Measurements from ENCODE around the gene ZNF438. TPM values are rescaled to one million over a fixed set of nuclear protein-coding genes. Genes with fewer than 3 reads are reported as not detected.

Gene ZNF438
- total RNA-seq (1 to 10 TPM; 3.9 to 5.8 (median 4.0) TPM), polyA plus RNA-seq (1 to 10 TPM; 6.5 to 9.4 TPM), total RNA-seq (7.9 reads per million, percentile 32 among the genes with 10 or more reads in this experiment)

- peak; percentile 92 for ATAC-seq
- H3K4me1 Mint-ChIP-seq: peaks cover 7 to 34% (median 14%) of the 10 kb centered on the region in 7 donors
- H3K27ac Mint-ChIP-seq: peak within 1 kb of the TSS; percentile 93 to 99 (median 99)
- peak within 1 kb of the TSS; percentile 84 for H3K4me3 ChIP-seq (ENCODE audit: low read length)
- H3K27me3 Mint-ChIP-seq: no peaks in the 10 kb centered on the region
- H3K9me3 Mint-ChIP-seq: peaks cover 0 to 1% (median 0%) of the 10 kb centered on the region in 11 donors
- no peaks in the 10 kb centered on the region for H3K27me3 ChIP-seq (ENCODE audit: control insufficient read depth in 2 of 2, insufficient read depth in 2 of 2, low read length in 2 of 2)
- no peaks in the 10 kb centered on the region for H3K9me3 ChIP-seq (ENCODE audit: control insufficient read depth in 2 of 3, low read length in 3 of 3)
- intact Hi-C loops (cut with micrococcal nuclease): loop anchor here (1.0 to 10.0 kb wide), 22 partner anchors 33 to 1416 kb away; partner anchors contain the start of genes ARHGAP12 (in 2 of the 2), KIF5B (in 2 of the 2), MTPAP (in 2 of the 2) and ZEB1 (in 2 of the 2)
- peaks cover 5% of the 10 kb centered on the region in 2 donors for H3K4me1 ChIP-seq (ENCODE audit: control insufficient read depth in 2 of 2, insufficient read depth in 2 of 2, low read length in 2 of 2)
- ChIA-PET POLR2A (interaction anchor here (1.0 to 3.6 kb wide), 5 partner anchors 22 to 728 kb away, joined by 6 to 41 read pairs (median 7); partner anchors contain the start of gene ZEB1), CTCF (interaction anchor here (0.5 to 2.9 kb wide), 10 partner anchors 10 to 1157 kb away, joined by 3 to 21 read pairs (median 4); no protein-coding TSS in a partner anchor)
- peak within 1 kb of the TSS; percentile 89 to 94 (median 92) for H3K4me3 Mint-ChIP-seq
- H3K27ac ChIP-seq (ENCODE audit: low read depth, low read length): peak within 1 kb of the TSS; percentile 96
- DNase-seq: peak; percentile 93 to 99 (median 96)
- no peaks in the 10 kb centered on the region for H3K36me3 ChIP-seq (ENCODE audit: control insufficient read depth in 2 of 3, insufficient read depth in 3 of 3, low read length in 3 of 3)
- H3K36me3 Mint-ChIP-seq: peaks cover 0 to 6% (median 0%) of the 10 kb centered on the region in 5 donors
Measured at GRCh38 chr10:31031558-31032257, at the start of gene ZNF438. TSS of gene ZNF438 (minus strand) at chr10:31031865. CDS start at chr10:30877034, 154,831 bp downstream.

DNA sequence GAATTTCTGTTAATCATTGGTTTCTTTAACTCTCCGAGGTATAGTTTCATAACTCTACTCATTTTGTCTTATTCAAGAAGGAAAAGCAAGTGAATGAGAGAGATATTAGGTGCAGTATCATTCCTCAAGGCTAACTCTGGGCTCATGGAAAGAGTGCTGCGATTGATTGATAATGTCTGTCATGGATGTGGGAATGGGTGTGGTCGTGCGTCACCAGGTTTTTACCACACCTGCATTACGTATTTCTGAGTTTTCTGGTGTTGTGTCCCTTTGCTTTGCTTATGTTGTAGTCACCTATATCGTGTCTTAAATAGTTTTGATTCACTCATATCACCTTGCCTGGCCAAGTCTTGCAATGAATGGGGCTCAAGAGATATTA is 44.9 kb upstream of the ZNF438 start:
- Mint-ChIP-seq H3K4me1 (no peaks in the 10 kb centered on the region), H3K27ac (no peak overlapping the region), H3K4me3 (no peak overlapping the region), H3K9me3 (peaks cover 0 to 4% (median 0%) of the 10 kb centered on the region in 11 donors), H3K27me3 (peaks cover 0 to 14% (median 10%) of the 10 kb centered on the region in 5 donors), H3K36me3 (peaks cover 0 to 4% (median 0%) of the 10 kb centered on the region in 5 donors)
- Histone ChIP-seq H3K9me3 (ENCODE audit: control insufficient read depth in 2 of 3, low read length in 3 of 3) (no peaks in the 10 kb centered on the region), H3K4me3 (ENCODE audit: low read length) (no peak overlapping the region), H3K27ac (ENCODE audit: low read depth, low read length) (no peak overlapping the region), H3K36me3 (ENCODE audit: control insufficient read depth in 2 of 3, insufficient read depth in 3 of 3, low read length in 3 of 3) (no peaks in the 10 kb centered on the region), H3K27me3 (ENCODE audit: control insufficient read depth in 2 of 2, insufficient read depth in 2 of 2, low read length in 2 of 2) (no peaks in the 10 kb centered on the region), H3K4me1 (ENCODE audit: control insufficient read depth in 2 of 2, insufficient read depth in 2 of 2, low read length in 2 of 2) (no peaks in the 10 kb centered on the region)
- CTCF ChIA-PET: interaction anchor here (0.9 kb wide), 1 partner anchor 292 kb away, joined by 3 read pairs; no protein-coding TSS in a partner anchor
- POLR2A ChIA-PET: no interaction called here
- intact Hi-C loops (cut with micrococcal nuclease): no loop called here
- DNase-seq: no peak
- ATAC-seq: no peak

DNA sequence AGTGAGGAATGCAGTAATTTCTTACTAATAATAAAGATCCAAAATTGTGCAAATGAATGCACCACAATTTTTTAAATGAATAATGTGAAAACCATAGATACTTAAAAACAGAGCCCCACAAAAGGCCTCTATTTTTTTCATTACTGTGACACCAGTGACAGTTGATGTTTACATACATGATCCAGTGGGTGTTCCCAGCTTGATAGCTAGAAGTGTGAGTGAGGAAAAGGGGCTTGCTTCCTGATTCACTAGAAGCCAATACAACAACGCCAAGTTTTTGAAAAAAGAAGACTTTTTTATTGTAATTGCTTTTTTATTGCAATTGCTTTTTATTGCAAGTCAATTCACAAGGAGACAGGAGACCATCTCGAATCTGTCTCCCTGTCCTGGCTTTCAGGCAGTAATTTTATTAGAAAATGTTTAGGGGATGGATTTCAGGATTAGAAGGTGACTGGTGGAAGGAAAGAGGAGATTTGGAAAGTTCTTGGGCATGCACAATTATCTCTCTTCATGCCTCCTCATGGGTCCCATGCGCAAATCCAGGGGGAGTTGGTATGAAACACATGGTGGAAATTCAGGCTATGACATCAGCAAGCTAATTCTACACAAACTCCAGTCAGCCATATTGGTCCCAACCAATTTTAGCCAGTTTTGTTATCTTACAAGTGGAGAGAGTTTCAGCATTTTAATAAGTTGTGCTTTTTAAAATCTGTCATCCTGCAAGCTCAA is 44.4 kb upstream of the ZNF438 start:
- intact Hi-C loops (cut with micrococcal nuclease): no loop called here

GRCh38 chr10:31075434-31075833 is 43.8 kb upstream of the ZNF438 start:
- CTCF ChIA-PET: no interaction called here
- H3K9me3 Mint-ChIP-seq: peaks cover 0 to 4% (median 0%) of the 10 kb centered on the region in 11 donors
- H3K27me3 ChIP-seq (ENCODE audit: control insufficient read depth in 2 of 2, insufficient read depth in 2 of 2, low read length in 2 of 2): no peaks in the 10 kb centered on the region
- peaks cover 0 to 4% (median 0%) of the 10 kb centered on the region in 7 donors for H3K4me1 Mint-ChIP-seq
- no peaks in the 10 kb centered on the region for H3K4me1 ChIP-seq (ENCODE audit: control insufficient read depth in 2 of 2, insufficient read depth in 2 of 2, low read length in 2 of 2)
- no peak overlapping the region for H3K27ac ChIP-seq (ENCODE audit: low read depth, low read length)
- DNase-seq: no peak
- H3K4me3 ChIP-seq (ENCODE audit: low read length): no peak overlapping the region
- H3K9me3 ChIP-seq (ENCODE audit: control insufficient read depth in 2 of 3, low read length in 3 of 3): no peaks in the 10 kb centered on the region
- intact Hi-C loops (cut with micrococcal nuclease): no loop called here
- peaks cover 0 to 19% (median 10%) of the 10 kb centered on the region in 5 donors for H3K27me3 Mint-ChIP-seq
- no peak for ATAC-seq
- no peak overlapping the region for H3K27ac Mint-ChIP-seq
- no peak overlapping the region for H3K4me3 Mint-ChIP-seq
- H3K36me3 Mint-ChIP-seq: peaks cover 0 to 4% (median 0%) of the 10 kb centered on the region in 5 donors
- H3K36me3 ChIP-seq (ENCODE audit: control insufficient read depth in 2 of 3, insufficient read depth in 3 of 3, low read length in 3 of 3): no peaks in the 10 kb centered on the region
- POLR2A ChIA-PET: no interaction called here

More for the DNA sequence above, 44.4 kb upstream of the ZNF438 start:
- H3K9me3 ChIP-seq (ENCODE audit: control insufficient read depth in 2 of 3, low read length in 3 of 3): no peaks in the 10 kb centered on the region
- no peak overlapping the region for H3K27ac ChIP-seq (ENCODE audit: low read depth, low read length)
- H3K4me3 ChIP-seq (ENCODE audit: low read length): no peak overlapping the region
- Mint-ChIP-seq H3K27me3 (peaks cover 0 to 19% (median 10%) of the 10 kb centered on the region in 5 donors), H3K27ac (no peak overlapping the region), H3K4me1 (no peaks in the 10 kb centered on the region), H3K9me3 (peaks cover 0 to 4% (median 0%) of the 10 kb centered on the region in 11 donors), H3K4me3 (no peak overlapping the region), H3K36me3 (peaks cover 0 to 4% (median 0%) of the 10 kb centered on the region in 5 donors)
- DNase-seq (no peak), ATAC-seq (no peak)
- CTCF ChIA-PET: interaction anchor here (0.9 kb wide), 1 partner anchor 291 kb away, joined by 3 read pairs; no protein-coding TSS in a partner anchor
- POLR2A ChIA-PET: no interaction called here
- no peaks in the 10 kb centered on the region for H3K36me3 ChIP-seq (ENCODE audit: control insufficient read depth in 2 of 3, insufficient read depth in 3 of 3, low read length in 3 of 3)
- no peaks in the 10 kb centered on the region for H3K27me3 ChIP-seq (ENCODE audit: control insufficient read depth in 2 of 2, insufficient read depth in 2 of 2, low read length in 2 of 2)
- H3K4me1 ChIP-seq (ENCODE audit: control insufficient read depth in 2 of 2, insufficient read depth in 2 of 2, low read length in 2 of 2): no peaks in the 10 kb centered on the region

- Mint-ChIP-seq H3K27ac (no peak overlapping the region), H3K27me3 (peaks cover 0 to 19% (median 13%) of the 10 kb centered on the region in 5 donors), H3K4me1 (peaks cover 0 to 4% (median 0%) of the 10 kb centered on the region in 7 donors), H3K36me3 (peaks cover 0 to 4% (median 0%) of the 10 kb centered on the region in 5 donors), H3K9me3 (peaks cover 0 to 4% (median 0%) of the 10 kb centered on the region in 11 donors), H3K4me3 (no peak overlapping the region)
- Histone ChIP-seq H3K27me3 (ENCODE audit: control insufficient read depth in 2 of 2, insufficient read depth in 2 of 2, low read length in 2 of 2) (no peaks in the 10 kb centered on the region), H3K9me3 (ENCODE audit: control insufficient read depth in 2 of 3, low read length in 3 of 3) (no peaks in the 10 kb centered on the region), H3K4me3 (ENCODE audit: low read length) (no peak overlapping the region), H3K4me1 (ENCODE audit: control insufficient read depth in 2 of 2, insufficient read depth in 2 of 2, low read length in 2 of 2) (no peaks in the 10 kb centered on the region), H3K27ac (ENCODE audit: low read depth, low read length) (no peak overlapping the region), H3K36me3 (ENCODE audit: control insufficient read depth in 2 of 3, insufficient read depth in 3 of 3, low read length in 3 of 3) (no peaks in the 10 kb centered on the region)
- no peak for ATAC-seq
- POLR2A ChIA-PET: no interaction called here
- intact Hi-C loops (cut with micrococcal nuclease): no loop called here
- DNase-seq: no peak
- CTCF ChIA-PET: no interaction called here
Measured at GRCh38 chr10:31074722-31075086, 43.0 kb upstream of the ZNF438 start.

DNA sequence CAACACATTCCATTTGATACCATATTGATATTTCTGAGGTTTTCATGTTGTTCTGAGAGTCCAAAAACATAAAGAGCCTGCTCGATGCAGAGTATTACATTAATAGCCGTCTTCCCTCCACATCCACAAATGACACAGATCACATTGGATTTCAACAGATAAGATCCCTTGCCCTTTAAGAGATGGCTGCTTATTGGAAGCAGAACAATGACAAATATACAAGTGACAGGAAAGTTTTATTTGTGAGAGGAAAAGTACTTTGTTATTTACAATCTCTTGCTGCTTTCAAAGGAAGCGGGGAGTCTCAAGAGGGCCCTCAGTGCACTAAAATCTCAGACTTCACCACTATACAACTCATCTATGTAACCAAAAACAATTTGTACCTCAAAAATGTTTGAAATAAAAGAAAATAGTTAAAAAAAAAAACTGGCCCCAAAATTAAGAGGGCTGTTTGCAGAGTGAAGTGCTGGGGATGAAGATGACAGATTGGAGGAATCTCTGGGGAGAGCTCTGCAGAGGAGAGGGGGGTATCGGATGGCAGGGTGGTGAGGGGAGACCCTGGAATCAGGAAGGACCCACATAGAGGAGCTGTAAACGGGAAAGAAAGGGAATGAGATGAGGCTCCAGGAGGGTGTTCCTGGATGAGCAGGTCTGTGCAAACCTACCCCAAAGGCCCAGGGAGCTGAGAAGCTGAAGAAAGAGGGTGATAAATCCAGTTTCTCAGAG is 42.5 kb upstream of the ZNF438 start:
- DNase-seq (no peak), ATAC-seq (no peak)
- Mint-ChIP-seq H3K27me3 (peaks cover 0 to 20% (median 17%) of the 10 kb centered on the region in 5 donors), H3K36me3 (peaks cover 0 to 4% (median 0%) of the 10 kb centered on the region in 5 donors), H3K4me1 (peaks cover 0 to 4% (median 0%) of the 10 kb centered on the region in 7 donors), H3K4me3 (no peak overlapping the region), H3K27ac (no peak overlapping the region), H3K9me3 (peaks cover 0 to 4% (median 0%) of the 10 kb centered on the region in 11 donors)
- Histone ChIP-seq H3K4me1 (ENCODE audit: control insufficient read depth in 2 of 2, insufficient read depth in 2 of 2, low read length in 2 of 2) (no peaks in the 10 kb centered on the region), H3K36me3 (ENCODE audit: control insufficient read depth in 2 of 3, insufficient read depth in 3 of 3, low read length in 3 of 3) (no peaks in the 10 kb centered on the region), H3K4me3 (ENCODE audit: low read length) (no peak overlapping the region), H3K9me3 (ENCODE audit: control insufficient read depth in 2 of 3, low read length in 3 of 3) (no peaks in the 10 kb centered on the region), H3K27me3 (ENCODE audit: control insufficient read depth in 2 of 2, insufficient read depth in 2 of 2, low read length in 2 of 2) (no peaks in the 10 kb centered on the region), H3K27ac (ENCODE audit: low read depth, low read length) (no peak overlapping the region)
- intact Hi-C loops (cut with micrococcal nuclease): no loop called here
- POLR2A ChIA-PET: no interaction called here
- CTCF ChIA-PET: no interaction called here

Measured in naive thymus-derived CD4-positive, alpha-beta T cell (primary cell).